ENCODE results near the gene FMN1.

The FMN1 gene

GRCh38 chr15:33009603-33010002, 184.9 kb downstream of the FMN1 start:
- no peak for DNase-seq (ENCODE audit: low spot score)

- DNase-seq (ENCODE audit: low spot score): no peak
Measured at GRCh38 chr15:33009026-33009425, 185.5 kb downstream of the FMN1 start.

GRCh38 chr15:33008284-33008995, 186.1 kb downstream of the FMN1 start:
- no peak for DNase-seq (ENCODE audit: low spot score)

- peak; percentile 30 for DNase-seq (ENCODE audit: low spot score)
Measured at GRCh38 chr15:33007303-33007855, 187.1 kb downstream of the FMN1 start.

GRCh38 chr15:33005582-33005981, 188.9 kb downstream of the FMN1 start:
- peak; percentile 41 for DNase-seq (ENCODE audit: low spot score)

- DNase-seq (ENCODE audit: low spot score): no peak
Measured at GRCh38 chr15:33001926-33002325, 192.6 kb downstream of the FMN1 start.

GRCh38 chr15:32998979-32999672, 195.4 kb downstream of the FMN1 start:
- no peak for DNase-seq (ENCODE audit: low spot score)

GRCh38 chr15:32998182-32998581, 196.3 kb downstream of the FMN1 start:
- no peak for DNase-seq (ENCODE audit: low spot score)

- DNase-seq (ENCODE audit: low spot score): peak; percentile 19
Measured at GRCh38 chr15:32994810-32995424, 199.6 kb downstream of the FMN1 start.

- DNase-seq (ENCODE audit: low spot score): no peak
Measured at GRCh38 chr15:32993285-32993684, 201.2 kb downstream of the FMN1 start.

- DNase-seq (ENCODE audit: low spot score): no peak
Measured at GRCh38 chr15:32991619-32992111, 202.8 kb downstream of the FMN1 start.

GRCh38 chr15:32990071-32990470, 204.4 kb downstream of the FMN1 start:
- DNase-seq (ENCODE audit: low spot score): no peak

GRCh38 chr15:32987067-32987466, 207.4 kb downstream of the FMN1 start:
- DNase-seq (ENCODE audit: low spot score): no peak

GRCh38 chr15:32986147-32986546, 208.4 kb downstream of the FMN1 start:
- no peak for DNase-seq (ENCODE audit: low spot score)

- DNase-seq (ENCODE audit: low spot score): no peak
Measured at GRCh38 chr15:32983679-32984078, 210.8 kb downstream of the FMN1 start.

GRCh38 chr15:32982001-32982400, 212.5 kb downstream of the FMN1 start:
- no peak for DNase-seq (ENCODE audit: low spot score)

- DNase-seq (ENCODE audit: low spot score): no peak
Measured at GRCh38 chr15:32981536-32981935, 213.0 kb downstream of the FMN1 start.

- DNase-seq (ENCODE audit: low spot score): no peak
Measured at GRCh38 chr15:32979710-32980109, 214.8 kb downstream of the FMN1 start.

GRCh38 chr15:32977506-32977905, 217.0 kb downstream of the FMN1 start:
- no peak for DNase-seq (ENCODE audit: low spot score)

GRCh38 chr15:32974691-32975090, 219.8 kb downstream of the FMN1 start:
- DNase-seq (ENCODE audit: low spot score): no peak

GRCh38 chr15:32972686-32973085, 221.8 kb downstream of the FMN1 start:
- no peak for DNase-seq (ENCODE audit: low spot score)

- DNase-seq (ENCODE audit: low spot score): no peak
Measured at GRCh38 chr15:32970847-32971246, 223.7 kb downstream of the FMN1 start.

GRCh38 chr15:32967521-32967920, 227.0 kb downstream of the FMN1 start:
- DNase-seq (ENCODE audit: low spot score): no peak
